HG02588 (cell line): ENCODE data around the gene IKZF3.
A peak's percentile ranks its signal among the peaks of the same experiment; 100 is the strongest.

Source experiments
- ATAC-seq: cut with Tn5 transposase; IDR thresholded peaks from one replicate; pipeline ENCODE4 v1.9.1; 2021; ENCODE audit warnings: mild to moderate bottlenecking, moderate library complexity; ENCODE audit not compliant: unreplicated experiment

Gene IKZF3

GRCh38 chr17:39818358-39819000 is 45.6 kb downstream of the IKZF3 start:
- no peak for ATAC-seq

- ATAC-seq = no peak
These were observed 47.8 kb downstream of the IKZF3 start for GRCh38 chr17:39816272-39816671.

- ATAC-seq = no peak
These were observed 49.6 kb downstream of the IKZF3 start for GRCh38 chr17:39814497-39814896.

DNA sequence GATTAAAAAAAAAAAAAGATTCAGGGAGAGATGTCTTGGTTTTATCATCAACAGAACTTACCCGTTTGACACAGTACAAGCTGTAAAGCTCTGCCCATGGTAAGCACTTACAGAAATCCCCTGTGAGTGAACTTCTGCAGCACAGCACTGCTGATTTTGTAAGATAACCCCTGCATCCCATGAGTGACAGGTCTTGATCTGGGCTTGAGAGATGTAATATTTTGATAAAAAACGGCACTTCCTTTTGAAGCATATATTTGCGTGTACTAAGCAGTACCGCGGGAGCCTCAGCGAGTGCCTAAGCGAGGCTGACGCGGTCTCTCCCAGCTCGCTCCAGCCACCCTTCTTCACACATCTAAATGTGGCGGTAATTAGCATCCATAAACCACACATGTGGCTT is 50.5 kb downstream of the IKZF3 start:
- no peak for ATAC-seq

DNA sequence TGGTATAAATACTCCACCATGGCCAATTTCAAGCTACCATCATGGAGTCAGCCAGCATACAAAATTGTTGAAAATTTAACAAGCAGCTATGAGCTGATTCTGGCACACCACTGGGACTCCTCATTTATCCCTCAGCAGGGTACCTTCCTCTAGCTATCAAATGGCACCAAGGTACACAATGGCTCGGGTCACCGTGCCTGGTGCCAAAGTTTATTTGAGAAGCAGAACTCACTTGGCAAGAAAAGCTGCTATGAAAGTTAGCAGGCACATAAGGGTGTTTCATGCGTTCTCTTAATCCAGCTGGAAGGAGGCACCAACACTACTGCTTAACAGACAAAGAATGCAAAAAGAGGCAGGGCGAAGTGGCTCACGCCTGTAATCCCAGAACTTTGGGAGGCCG is 51.6 kb downstream of the IKZF3 start:
- ATAC-seq = no peak

- no peak for ATAC-seq
These were observed 53.0 kb downstream of the IKZF3 start for GRCh38 chr17:39810939-39811728.

GRCh38 chr17:39809221-39809620 is 54.9 kb downstream of the IKZF3 start:
- ATAC-seq = no peak

DNA sequence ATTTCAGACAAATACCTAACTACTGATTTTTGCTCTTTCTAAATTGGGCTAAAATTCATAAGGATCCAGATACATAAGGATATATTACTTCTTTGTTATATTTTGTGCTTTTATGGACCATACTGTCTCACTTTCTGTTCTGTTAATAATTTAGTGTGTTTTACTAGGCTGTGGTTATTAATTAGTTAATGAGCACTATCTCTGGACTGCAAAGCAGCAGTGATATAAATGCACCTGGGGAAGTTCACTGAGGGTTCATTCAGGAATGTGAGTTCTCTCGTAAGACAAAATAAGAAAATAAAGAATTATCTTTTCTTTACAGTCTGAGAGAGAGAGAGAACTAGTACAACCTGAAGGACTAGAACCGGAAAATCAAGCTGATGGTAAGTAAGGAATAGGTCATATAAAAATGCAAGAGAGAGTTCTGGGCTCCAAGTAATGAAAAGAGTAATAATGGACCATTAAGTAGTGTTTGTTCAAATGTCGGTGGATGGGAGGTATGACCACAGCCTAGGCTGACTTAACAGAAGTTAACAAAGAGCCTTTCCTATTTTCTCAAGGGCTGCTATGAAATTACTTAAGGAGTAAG is 55.6 kb downstream of the IKZF3 start:
- no peak for ATAC-seq

DNA sequence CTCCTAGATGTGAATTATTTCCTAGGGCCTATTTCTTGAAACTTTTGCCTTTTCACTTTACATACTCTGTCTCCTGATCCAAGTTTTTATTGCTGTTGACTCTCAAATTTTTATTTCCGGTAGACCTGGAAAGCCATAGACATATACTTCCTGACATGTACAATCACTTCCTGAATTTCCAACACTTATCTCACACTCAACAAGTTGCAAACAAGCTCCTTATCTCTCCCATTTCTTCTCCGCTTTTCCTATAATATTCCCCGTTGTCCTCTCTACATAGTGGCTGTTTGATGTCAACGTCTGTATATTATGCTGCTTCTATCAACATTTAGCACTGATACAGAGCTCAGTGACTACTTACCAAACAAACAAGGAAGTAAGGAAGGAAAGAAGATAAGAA is 59.3 kb downstream of the IKZF3 start:
- ATAC-seq = no peak

DNA sequence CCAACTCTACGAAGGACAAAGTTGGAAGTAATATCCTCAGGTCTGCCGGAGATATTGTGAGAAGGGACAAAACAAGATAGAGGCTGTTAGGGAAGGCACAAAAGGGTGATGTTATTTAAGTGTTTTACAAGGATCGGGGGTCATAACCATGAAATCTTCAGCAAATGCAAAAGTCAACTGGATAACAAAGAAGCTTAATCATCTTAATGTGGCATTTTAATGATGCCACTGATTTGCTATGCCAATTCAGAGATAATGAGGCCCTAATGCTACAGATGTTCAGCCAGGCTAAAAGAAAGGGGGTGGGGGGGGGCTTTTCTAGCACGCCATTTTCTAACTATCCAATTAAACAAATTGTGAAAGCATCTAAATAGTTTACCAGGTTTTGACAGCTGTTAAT is 63.1 kb downstream of the IKZF3 start:
- ATAC-seq = no peak

GRCh38 chr17:39800540-39800939 is 63.6 kb downstream of the IKZF3 start:
- ATAC-seq = no peak

DNA sequence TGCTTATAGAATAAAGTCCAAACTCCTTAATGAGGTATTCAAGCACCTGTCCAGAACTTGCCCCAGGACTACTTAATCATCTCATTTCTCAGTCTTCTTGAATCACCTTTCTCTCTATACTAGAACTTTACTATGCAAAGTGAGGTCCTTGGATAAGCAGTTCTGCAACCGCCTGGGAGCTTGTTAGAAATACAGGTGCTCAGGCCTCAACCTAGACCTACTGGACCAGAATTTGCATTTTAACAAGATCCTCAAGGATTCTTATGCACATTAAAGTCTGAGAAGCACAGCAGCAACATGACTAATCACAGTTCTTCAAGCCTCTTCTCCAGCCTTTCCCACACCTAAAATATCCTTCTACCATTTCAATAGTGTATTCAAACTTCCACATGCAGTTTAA is 64.7 kb downstream of the IKZF3 start:
- ATAC-seq = no peak

DNA sequence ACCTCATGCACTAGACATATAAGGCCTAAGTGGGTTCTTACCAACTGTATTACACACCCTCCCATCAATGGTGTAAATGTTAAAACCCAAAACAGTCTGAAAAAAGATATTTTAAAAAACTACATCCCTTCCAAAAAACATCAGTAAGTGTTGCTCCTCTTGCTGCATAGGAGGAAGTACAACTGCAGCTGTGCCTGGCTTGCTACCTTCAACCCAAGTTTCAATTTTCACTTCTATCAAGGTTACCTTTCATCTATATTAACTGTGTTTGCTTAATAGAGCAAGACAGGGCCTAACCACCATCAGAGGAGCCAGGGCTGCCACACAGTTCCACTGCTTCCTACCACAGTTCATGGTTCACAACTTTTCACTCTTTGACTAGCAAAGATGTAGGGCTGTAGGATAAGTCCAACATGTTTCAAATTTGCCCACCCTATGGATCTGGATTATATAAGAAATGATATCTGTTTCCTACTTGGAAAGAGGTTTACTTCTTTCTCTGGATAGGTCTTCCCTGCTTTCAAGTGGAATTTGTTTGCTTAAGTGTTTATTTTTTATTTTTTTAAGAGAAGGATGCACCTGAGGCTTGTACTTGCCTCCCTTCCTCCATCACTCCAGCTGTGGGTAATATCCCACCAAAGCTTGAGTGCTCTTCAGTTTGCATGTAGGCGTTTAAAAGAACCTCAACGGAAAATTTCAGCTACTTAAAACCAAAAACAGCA is 69.7 kb downstream of the IKZF3 start:
- peak; percentile 80 for ATAC-seq

DNA sequence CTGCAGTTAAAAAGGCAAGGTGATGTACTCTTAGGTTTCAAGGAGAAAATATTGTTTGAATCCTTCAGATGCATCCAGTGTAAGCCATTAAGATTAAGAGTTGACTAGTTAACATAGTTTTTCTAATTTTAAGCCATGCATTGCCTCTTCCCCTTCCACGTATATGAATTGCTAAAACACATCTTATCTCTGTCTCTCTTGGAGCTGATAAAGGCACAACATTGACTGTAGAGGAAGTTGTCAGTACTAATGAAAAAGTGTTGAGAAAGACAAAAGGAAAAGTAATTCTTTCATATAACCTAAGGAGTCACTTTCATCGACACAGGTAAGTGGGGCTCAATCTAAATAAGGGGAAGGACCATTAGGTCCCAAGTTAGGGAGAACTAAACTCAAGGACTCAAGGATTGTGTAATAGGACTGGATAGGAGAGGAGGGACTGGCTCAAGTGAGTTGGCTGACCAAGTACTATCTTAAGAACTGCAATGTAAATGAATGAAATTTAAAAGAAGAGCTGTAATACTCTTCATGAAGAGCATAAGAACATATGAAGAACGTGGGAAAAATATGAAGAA is 70.7 kb downstream of the IKZF3 start:
- no peak for ATAC-seq

DNA sequence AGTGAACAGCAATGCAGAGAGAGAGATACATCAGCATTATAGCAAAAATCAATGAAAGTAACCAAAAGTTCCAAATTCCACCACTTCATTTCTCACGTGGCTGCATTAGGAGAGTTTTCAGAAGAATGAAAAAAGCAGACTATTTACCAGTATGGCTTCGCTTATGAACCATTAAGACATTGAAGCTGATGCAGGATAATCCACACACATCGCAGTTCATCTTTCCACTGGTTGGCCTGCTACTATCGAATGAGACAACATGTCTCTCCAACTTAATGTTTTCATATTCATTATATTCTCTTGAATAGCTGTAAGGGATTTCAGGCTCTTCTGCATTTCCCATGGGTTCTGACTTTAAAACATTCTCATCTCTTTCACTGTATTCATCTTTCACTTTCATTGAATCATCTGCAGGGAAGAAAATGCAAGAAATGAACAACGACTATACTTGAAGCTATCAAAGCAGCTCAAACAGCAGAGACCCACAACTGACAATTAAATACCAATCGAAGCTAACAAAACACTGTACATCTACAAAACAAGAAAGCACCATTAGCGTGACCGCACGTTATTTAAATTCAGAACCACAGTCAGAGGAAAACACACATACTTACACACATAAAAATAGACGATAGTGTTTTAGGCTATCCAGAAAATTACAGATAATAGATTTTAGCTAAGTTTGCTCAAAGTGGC is 71.4 kb downstream of the IKZF3 start:
- ATAC-seq = no peak

DNA sequence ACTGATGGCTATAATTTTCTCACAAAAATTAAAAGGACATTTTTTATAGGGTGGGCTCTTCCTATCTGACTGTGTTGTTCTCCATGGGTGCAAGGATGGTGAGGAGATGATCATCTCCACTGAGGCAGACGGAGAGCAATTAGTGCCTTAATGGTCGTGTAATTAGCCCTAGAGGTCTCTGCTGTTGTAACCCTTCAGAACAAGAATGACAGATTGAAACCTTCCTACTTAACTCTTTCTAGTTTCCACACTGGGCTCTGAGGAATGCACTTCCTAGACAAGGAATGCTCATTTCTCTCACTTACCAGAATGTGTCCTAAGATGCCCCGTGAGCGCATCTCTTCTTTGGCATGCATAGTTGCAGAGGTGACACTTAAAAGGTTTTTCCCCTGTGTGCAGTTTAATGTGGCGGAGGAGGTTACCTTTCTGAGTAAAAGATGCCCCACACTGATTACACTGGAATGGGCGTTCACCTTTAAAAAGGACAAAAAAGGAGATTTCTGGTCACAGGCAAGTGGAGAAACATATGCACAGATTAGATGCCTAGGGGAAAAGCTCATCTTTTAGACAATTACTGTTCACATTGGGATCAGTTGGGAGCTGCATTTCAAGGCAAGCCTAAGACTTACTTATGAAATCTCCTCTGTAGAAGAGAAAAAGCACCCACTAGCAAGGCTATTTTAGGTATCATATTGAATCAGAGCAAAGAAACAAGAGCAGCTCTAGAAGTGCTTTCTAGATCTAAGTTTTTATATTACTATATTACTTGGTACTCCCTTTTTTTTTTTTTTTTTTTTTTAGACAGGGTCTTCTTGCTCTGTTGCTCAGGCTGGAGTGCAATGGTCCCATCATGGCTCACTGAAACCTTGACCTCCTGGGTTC is 72.8 kb downstream of the IKZF3 start:
- no peak for ATAC-seq

- ATAC-seq = no peak
These were observed 76.2 kb downstream of the IKZF3 start for GRCh38 chr17:39787743-39788484.

GRCh38 chr17:39787041-39787440 is 77.1 kb downstream of the IKZF3 start:
- ATAC-seq = no peak

GRCh38 chr17:39782980-39783379 is 81.1 kb downstream of the IKZF3 start:
- no peak for ATAC-seq
